Chondrocyte (in vitro differentiated cells): ENCODE measurements around the gene CSF1. TPM values are rescaled to one million over a fixed set of nuclear protein-coding genes. Genes with fewer than 3 reads are reported as not detected.
A peak's percentile ranks its signal among the peaks of the same experiment; 100 is the strongest.

ENCODE experiments used
- DNase-seq: peaks from one replicate; pipeline ENCODE4 v3.0.0; 2021; ENCODE audit warnings: mixed read lengths, low spot score
- H3K27ac Mint-ChIP-seq: one replicate; pipeline ENCODE4 v1.8.0; 2021; ENCODE audit warnings: mild to moderate bottlenecking, moderate library complexity, mixed read lengths; ENCODE audit not compliant: unreplicated experiment
- H3K27me3 Mint-ChIP-seq: 2 replicates; pipeline ENCODE4 v1.8.0; 2021; ENCODE audit warnings: low read depth, mixed read lengths
- H3K36me3 Mint-ChIP-seq: 2 replicates; pipeline ENCODE4 v1.8.0; 2021; ENCODE audit warnings: low read depth, mixed read lengths
- H3K4me1 Mint-ChIP-seq: 2 replicates; pipeline ENCODE4 v1.8.0; 2021; ENCODE audit warnings: low read depth, mild to moderate bottlenecking, mixed read lengths
- H3K4me3 Mint-ChIP-seq: one replicate; pipeline ENCODE4 v1.8.0; 2021; ENCODE audit warnings: mild to moderate bottlenecking, moderate library complexity, mixed read lengths; ENCODE audit not compliant: unreplicated experiment
- H3K9me3 Mint-ChIP-seq: 2 replicates; pipeline ENCODE4 v1.8.0; 2021; ENCODE audit warnings: low read depth, mixed read lengths
- total RNA-seq: library from RNA; stranded (reverse); gene quantifications from 3 replicates; pipeline ENCODE4 v1.2.1, GENCODE V29; 2021
- TF ChIP-seq, protein P1 (sequence below): fragments of 200-600 bp; sonication (generic); IDR thresholded peaks from 2 replicates; pipeline ENCODE4 v1.5.0; 2021; ENCODE audit warnings: antibody characterized with exemption, mild to moderate bottlenecking, moderate library complexity

Gene CSF1
- total RNA-seq, 1 donor from 2014 or later, result 19.8 TPM

DNA sequence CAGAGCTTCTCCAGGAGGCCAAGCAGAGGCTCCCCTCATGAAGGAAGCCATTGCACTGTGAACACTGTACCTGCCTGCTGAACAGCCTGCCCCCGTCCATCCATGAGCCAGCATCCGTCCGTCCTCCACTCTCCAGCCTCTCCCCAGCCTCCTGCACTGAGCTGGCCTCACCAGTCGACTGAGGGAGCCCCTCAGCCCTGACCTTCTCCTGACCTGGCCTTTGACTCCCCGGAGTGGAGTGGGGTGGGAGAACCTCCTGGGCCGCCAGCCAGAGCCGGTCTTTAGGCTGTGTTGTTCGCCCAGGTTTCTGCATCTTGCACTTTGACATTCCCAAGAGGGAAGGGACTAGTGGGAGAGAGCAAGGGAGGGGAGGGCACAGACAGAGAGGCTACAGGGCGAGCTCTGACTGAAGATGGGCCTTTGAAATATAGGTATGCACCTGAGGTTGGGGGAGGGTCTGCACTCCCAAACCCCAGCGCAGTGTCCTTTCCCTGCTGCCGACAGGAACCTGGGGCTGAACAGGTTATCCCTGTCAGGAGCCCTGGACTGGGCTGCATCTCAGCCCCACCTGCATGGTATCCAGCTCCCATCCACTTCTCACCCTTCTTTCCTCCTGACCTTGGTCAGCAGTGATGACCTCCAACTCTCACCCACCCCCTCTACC is 19.1 kb downstream of the CSF1 start:
- Mint-ChIP-seq H3K27ac (peak overlapping the region; percentile 91), H3K27me3 (no peaks in the 10 kb centered on the region), H3K9me3 (peaks cover 4% of the 10 kb centered on the region), H3K36me3 (peaks cover 20% of the 10 kb centered on the region), H3K4me1 (peaks cover 62% of the 10 kb centered on the region), H3K4me3 (no peak overlapping the region)
- DNase-seq, result no peak
- TF ChIP-seq, protein P1, sequence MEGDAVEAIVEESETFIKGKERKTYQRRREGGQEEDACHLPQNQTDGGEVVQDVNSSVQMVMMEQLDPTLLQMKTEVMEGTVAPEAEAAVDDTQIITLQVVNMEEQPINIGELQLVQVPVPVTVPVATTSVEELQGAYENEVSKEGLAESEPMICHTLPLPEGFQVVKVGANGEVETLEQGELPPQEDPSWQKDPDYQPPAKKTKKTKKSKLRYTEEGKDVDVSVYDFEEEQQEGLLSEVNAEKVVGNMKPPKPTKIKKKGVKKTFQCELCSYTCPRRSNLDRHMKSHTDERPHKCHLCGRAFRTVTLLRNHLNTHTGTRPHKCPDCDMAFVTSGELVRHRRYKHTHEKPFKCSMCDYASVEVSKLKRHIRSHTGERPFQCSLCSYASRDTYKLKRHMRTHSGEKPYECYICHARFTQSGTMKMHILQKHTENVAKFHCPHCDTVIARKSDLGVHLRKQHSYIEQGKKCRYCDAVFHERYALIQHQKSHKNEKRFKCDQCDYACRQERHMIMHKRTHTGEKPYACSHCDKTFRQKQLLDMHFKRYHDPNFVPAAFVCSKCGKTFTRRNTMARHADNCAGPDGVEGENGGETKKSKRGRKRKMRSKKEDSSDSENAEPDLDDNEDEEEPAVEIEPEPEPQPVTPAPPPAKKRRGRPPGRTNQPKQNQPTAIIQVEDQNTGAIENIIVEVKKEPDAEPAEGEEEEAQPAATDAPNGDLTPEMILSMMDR, result no peak

DNA sequence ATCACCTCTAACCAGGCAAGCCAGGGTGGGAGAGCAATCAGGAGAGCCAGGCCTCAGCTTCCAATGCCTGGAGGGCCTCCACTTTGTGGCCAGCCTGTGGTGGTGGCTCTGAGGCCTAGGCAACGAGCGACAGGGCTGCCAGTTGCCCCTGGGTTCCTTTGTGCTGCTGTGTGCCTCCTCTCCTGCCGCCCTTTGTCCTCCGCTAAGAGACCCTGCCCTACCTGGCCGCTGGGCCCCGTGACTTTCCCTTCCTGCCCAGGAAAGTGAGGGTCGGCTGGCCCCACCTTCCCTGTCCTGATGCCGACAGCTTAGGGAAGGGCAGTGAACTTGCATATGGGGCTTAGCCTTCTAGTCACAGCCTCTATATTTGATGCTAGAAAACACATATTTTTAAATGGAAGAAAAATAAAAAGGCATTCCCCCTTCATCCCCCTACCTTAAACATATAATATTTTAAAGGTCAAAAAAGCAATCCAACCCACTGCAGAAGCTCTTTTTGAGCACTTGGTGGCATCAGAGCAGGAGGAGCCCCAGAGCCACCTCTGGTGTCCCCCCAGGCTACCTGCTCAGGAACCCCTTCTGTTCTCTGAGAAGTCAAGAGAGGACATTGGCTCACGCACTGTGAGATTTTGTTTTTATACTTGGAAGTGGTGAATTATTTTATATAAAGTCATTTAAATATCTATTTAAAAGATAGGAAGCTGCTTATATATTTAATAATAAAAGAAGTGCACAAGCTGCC is 19.8 kb downstream of the CSF1 start:
- H3K4me3 Mint-ChIP-seq, result no peak overlapping the region

DNA sequence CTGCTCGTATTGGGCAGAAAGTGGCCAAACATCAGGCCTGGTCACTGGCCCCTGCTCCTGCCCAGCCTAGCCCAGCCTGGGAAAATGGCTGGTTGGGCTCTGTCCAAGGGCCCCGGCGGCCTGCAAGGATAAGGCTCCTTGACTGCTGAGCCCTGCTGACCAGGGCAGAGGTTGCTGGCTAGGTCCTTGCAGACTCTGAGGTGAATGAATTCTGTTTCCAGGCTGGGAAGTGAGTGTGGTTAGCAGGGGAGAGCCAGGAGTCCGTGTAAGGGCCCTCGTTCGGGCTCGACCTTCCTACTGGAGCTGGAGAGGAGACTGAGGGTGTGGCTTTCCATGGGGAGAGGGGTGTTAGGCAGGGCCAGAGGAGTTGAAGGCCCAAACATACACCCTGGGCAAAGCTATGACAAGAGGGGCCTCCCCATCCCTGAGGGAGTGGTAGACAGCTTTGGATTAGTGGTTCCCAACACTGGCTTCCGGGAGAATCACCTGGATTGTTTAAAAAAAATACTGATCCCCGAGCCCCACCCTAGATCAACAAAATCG is 20.6 kb downstream of the CSF1 start:
- H3K9me3 Mint-ChIP-seq, result peaks cover 7% of the 10 kb centered on the region
- TF ChIP-seq, protein P1, result no peak
- peak overlapping the region; percentile 93 for H3K27ac Mint-ChIP-seq
- H3K4me1 Mint-ChIP-seq, result peaks cover 57% of the 10 kb centered on the region
- H3K36me3 Mint-ChIP-seq, result peaks cover 6% of the 10 kb centered on the region
- no peak overlapping the region for H3K4me3 Mint-ChIP-seq
- DNase-seq, result peak; percentile 94
- H3K27me3 Mint-ChIP-seq, result no peaks in the 10 kb centered on the region

More for the DNA sequence above, 19.8 kb downstream of the CSF1 start:
- Mint-ChIP-seq H3K9me3 (peaks cover 4% of the 10 kb centered on the region), H3K27me3 (no peaks in the 10 kb centered on the region), H3K4me1 (peaks cover 62% of the 10 kb centered on the region), H3K27ac (peak overlapping the region; percentile 93), H3K36me3 (peaks cover 14% of the 10 kb centered on the region)
- no peak for DNase-seq
- TF ChIP-seq, protein P1, result peak; percentile 44

DNA sequence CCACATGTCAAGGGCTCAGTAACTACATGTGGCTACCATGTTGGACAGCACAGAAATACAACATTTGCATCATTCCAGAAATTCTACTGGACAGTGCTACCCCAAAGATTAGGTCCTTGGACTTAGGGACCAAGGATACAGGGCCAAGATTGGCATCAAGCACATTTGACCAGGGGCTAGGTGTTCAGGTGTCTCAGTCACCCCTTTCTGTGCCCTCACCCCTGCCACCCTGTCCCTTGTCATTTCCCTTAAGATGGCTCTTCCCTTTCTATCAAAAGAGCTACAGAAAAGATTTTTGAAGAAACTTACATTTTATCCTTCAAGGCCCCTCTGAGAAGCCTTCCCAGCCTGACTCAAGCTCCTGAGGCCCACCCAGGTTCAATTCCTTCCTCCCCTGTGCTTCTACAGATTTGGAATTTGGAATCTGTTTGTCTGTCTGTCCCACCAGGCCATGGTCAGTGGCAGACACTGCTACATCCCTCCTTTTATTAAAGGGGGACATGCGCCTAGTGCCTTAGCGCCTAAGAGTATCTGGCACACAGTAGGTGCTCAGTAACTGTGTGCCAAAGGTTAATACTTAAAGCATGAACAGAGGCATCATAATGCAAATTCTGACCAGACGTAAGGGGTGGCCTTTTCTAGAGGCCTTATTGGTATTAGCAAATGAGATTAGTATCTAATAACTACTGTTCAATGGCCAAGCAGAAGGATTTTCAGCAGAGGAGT is 21.4 kb downstream of the CSF1 start:
- Mint-ChIP-seq H3K4me1 (peaks cover 53% of the 10 kb centered on the region), H3K27ac (no peak overlapping the region), H3K4me3 (no peak overlapping the region), H3K27me3 (no peaks in the 10 kb centered on the region), H3K9me3 (peaks cover 7% of the 10 kb centered on the region), H3K36me3 (peaks cover 2% of the 10 kb centered on the region)
- TF ChIP-seq, protein P1, result no peak
- no peak for DNase-seq

DNA sequence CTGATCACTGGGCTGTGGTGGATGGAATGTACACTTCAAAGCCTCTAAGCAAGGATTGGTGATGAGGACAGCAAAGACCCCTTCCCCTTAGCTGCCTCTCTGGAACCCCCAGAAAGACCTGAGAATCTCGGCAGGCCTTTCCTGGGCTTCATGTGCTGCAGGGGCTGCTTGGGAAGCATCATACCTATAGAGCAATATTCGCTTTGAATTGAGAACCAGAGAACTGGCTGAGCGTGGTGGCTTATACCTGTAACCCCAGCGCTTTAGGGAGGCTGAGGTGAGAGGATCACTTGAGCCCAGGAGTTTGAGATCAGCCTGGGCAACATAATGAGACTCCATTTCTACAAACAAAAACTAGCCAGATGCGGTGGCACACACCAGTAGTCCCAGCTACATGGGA is 22.0 kb downstream of the CSF1 start:
- no peak overlapping the region for H3K27ac Mint-ChIP-seq
- DNase-seq, result no peak

More for the DNA sequence above, 22.0 kb downstream of the CSF1 start:
- TF ChIP-seq, protein P1, result no peak
- H3K27me3 Mint-ChIP-seq, result no peaks in the 10 kb centered on the region
- H3K36me3 Mint-ChIP-seq, result peaks cover 4% of the 10 kb centered on the region
- H3K4me3 Mint-ChIP-seq, result no peak overlapping the region
- H3K9me3 Mint-ChIP-seq, result peaks cover 11% of the 10 kb centered on the region
- peaks cover 48% of the 10 kb centered on the region for H3K4me1 Mint-ChIP-seq
